GM19397 (cell line): ENCODE data around the gene ACVR2A.

Experiments
- ATAC-seq: cut with Tn5 transposase; IDR thresholded peaks from one replicate; pipeline ENCODE4 v1.9.1; 2021; ENCODE audit warnings: mild to moderate bottlenecking, moderate library complexity; ENCODE audit not compliant: unreplicated experiment

Gene ACVR2A

DNA sequence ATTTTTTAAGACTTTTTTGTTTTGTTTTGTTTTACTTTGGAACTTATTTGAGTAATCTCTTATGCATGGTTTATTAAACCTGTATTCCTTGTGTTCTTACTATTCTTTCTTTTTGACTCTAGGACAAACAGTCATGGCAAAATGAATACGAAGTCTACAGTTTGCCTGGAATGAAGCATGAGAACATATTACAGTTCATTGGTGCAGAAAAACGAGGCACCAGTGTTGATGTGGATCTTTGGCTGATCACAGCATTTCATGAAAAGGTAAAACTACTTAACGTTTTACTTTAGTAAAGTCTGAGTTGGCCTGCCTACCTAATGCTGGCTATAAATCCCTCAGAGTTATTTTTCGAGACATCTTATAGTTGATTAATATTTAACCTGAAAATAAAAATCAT lies 72.3 kb downstream of the ACVR2A start:
- ATAC-seq, result no peak

DNA sequence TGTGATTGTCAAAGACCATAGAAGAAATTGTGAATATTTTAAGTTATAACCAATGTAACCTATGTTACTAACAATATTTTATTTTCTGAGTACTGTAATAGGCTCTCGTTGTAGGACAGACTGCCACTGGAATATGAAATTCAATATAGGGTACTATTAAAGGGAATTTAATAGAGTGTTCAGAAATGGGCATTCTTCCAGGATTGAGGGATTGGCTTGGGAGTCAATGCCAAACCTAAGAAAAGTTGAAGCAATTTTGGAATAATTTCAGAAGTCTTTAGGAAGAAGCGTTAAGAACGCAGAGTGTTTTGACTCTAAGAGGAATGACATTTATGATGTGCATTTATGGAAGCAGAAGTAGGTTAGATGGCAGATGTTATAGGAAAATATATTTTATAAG lies 79.0 kb downstream of the ACVR2A start:
- no peak for ATAC-seq

GRCh38 chr2:147924647-147925046 lies 79.8 kb downstream of the ACVR2A start:
- no peak for ATAC-seq

DNA sequence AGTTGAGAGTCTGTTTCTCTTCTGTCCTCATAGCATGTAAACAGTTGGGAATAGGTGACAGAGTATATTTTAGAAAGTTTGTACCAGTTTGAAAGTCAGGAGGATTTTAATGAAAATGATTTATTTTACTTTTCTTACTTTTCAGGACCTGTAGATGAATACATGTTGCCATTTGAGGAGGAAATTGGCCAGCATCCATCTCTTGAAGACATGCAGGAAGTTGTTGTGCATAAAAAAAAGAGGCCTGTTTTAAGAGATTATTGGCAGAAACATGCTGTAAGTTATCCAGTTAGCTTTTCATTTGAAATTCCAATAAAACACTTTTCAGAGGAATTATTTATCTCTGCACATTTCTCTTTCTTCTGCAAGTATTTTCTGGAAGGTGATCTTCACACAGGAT lies 81.1 kb downstream of the ACVR2A start:
- no peak for ATAC-seq

- ATAC-seq, result no peak
Observed at GRCh38 chr2:147927053-147927588, 82.3 kb downstream of the ACVR2A start.

DNA sequence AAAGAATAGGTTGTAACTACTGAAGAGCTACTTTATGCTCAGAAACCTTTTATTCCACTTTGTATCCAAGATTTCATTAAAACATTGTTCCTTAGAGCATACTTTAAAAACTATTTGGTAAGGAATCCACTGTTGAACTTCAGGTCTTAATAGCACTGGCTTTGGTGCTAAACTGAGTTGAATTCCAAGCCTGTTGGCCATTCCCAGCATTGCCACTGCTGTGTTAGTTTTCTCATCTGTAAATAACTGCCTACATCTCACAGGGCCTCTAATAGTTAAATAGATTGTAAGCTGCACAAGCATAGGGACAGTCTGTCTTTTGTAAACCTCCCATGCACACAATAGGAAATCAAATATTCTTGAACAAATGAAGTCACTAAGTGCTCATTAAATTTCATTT lies 89.1 kb downstream of the ACVR2A start:
- no peak for ATAC-seq

GRCh38 chr2:147934881-147935620 lies 90.2 kb downstream of the ACVR2A start:
- no peak for ATAC-seq

GRCh38 chr2:147937744-147938349 lies 93.0 kb downstream of the ACVR2A start:
- ATAC-seq, result no peak

DNA sequence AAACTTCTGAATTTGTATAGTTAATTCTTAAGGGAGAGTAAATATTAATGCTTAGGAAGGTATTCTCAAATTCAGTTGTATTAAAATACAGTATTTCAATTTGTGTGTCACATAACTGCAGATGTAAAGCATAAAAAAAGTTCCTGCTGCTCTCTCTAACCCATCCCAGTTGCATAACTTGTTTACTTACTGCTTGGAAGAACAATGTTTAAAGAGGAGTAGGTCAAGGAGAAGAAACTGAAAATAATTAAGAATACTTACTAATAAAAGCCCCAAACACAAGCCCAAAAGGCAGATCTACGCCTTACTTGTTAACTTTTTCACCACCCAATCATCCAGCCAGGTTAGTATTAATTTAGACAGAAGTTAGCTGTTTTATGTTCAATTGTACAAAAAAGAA lies 94.5 kb downstream of the ACVR2A start:
- ATAC-seq, result no peak

- ATAC-seq, result no peak
Observed at GRCh38 chr2:147945660-147946059, 100.8 kb downstream of the ACVR2A start.

DNA sequence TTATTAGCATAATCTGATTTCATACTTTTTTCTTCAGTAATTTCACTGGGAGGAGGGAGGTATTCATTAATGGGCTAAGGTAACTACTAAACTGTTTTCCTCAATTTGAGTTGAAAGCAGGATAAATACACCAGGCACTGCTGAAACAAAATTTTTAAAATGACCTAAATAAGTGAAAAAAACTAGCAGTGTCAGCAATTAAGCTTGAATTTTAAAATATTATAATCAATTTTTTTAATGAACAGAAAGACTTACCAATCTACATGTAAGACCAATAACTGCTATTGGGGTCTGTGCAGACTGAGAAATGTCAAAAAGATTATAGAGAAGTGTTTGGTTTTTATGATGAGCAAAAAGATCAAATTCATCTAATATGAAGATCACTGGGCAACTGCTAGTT lies 107.3 kb downstream of the ACVR2A start:
- no peak for ATAC-seq

- no peak for ATAC-seq
Observed at GRCh38 chr2:147968571-147968970, 123.7 kb downstream of the ACVR2A start.

- no peak for ATAC-seq
Observed at GRCh38 chr2:147976102-147976501, 131.3 kb downstream of the ACVR2A start.

GRCh38 chr2:147977679-147978078 lies 132.8 kb downstream of the ACVR2A start:
- no peak for ATAC-seq
